Activated CD4-positive, alpha-beta T cell treated with anti-CD3 and anti-CD28 coated beads, Interleukin-2, amount 50 U/mL, for 16 hours (primary cell): ENCODE data around the gene PCDHGA1.
"Not testable (repeated sequence)": the region's sequence is repeated elsewhere in the genome, so short reads cannot be mapped to it uniquely, and the experiment has no call there.

Experiments
- DNase-seq: peaks from one replicate; pipeline ENCODE4 v3.0.0-alpha.2; 2020

The PCDHGA1 gene

GRCh38 chr5:141413540-141414069 is 83.3 kb downstream of the PCDHGA1 start:
- DNase-seq: no peak

- DNase-seq: not testable (repeated sequence)
These were observed 84.4 kb downstream of the PCDHGA1 start for GRCh38 chr5:141414548-141415274.

- DNase-seq: not testable (repeated sequence)
These were observed 84.9 kb downstream of the PCDHGA1 start for GRCh38 chr5:141415275-141415618.

- DNase-seq: peak; percentile 54
These were observed 87.3 kb downstream of the PCDHGA1 start, which contains the start of gene PCDHGB7 for GRCh38 chr5:141417494-141418172. TSS of gene PCDHGB7 (plus strand) at chr5:141417677. CDS start at chr5:141417860, 183 bp downstream.

GRCh38 chr5:141419074-141419880 is 89.0 kb downstream of the PCDHGA1 start:
- DNase-seq: no peak

GRCh38 chr5:141420855-141421488 is 90.7 kb downstream of the PCDHGA1 start, which contains the start of gene PCDHGA11:
TSS of gene PCDHGA11 (plus strand) at chr5:141421051. CDS start at chr5:141421228, 177 bp downstream.
- DNase-seq: peak; percentile 53

- DNase-seq: no peak
These were observed 91.2 kb downstream of the PCDHGA1 start for GRCh38 chr5:141421489-141421855.

GRCh38 chr5:141422742-141423291 is 92.5 kb downstream of the PCDHGA1 start:
- DNase-seq: no peak

- DNase-seq: no peak
These were observed 97.6 kb downstream of the PCDHGA1 start for GRCh38 chr5:141427783-141428426.

GRCh38 chr5:141430332-141431113 is 100.2 kb downstream of the PCDHGA1 start, which contains the start of gene PCDHGA12:
TSS of gene PCDHGA12 (plus strand) at chr5:141430507. CDS start at chr5:141430760, 253 bp downstream.
- DNase-seq: peak; percentile 37

GRCh38 chr5:141431286-141431685 is 101.0 kb downstream of the PCDHGA1 start:
- DNase-seq: no peak

GRCh38 chr5:141432308-141432707 is 102.0 kb downstream of the PCDHGA1 start:
- not testable (repeated sequence) for DNase-seq

- not testable (repeated sequence) for DNase-seq
These were observed 102.4 kb downstream of the PCDHGA1 start for GRCh38 chr5:141432726-141433125.

- DNase-seq: no peak
These were observed 103.7 kb downstream of the PCDHGA1 start for GRCh38 chr5:141434006-141434405.

GRCh38 chr5:141437221-141437620 is 106.9 kb downstream of the PCDHGA1 start:
- DNase-seq: no peak

GRCh38 chr5:141439411-141440141 is 109.3 kb downstream of the PCDHGA1 start:
- no peak for DNase-seq

GRCh38 chr5:141440341-141440740 is 110.0 kb downstream of the PCDHGA1 start:
- DNase-seq: no peak

- no peak for DNase-seq
These were observed 111.4 kb downstream of the PCDHGA1 start for GRCh38 chr5:141441571-141442170.

- DNase-seq: no peak
These were observed 135.0 kb downstream of the PCDHGA1 start for GRCh38 chr5:141465351-141465750.
